Right cardiac atrium (tissue), 5 donors: ENCODE data around the gene GSK3B. TPM values are rescaled to one million over a fixed set of nuclear protein-coding genes. Genes with fewer than 3 reads are reported as not detected.
"Not testable (repeated sequence)": the region's sequence is repeated elsewhere in the genome, so short reads cannot be mapped to it uniquely, and the experiment has no call there.

ENCODE experiments used
- ATAC-seq, 2 donors: fragments of 200-7000 bp; cut with Tn5 transposase; one replicate each; pipeline versions ENCODE4 v1.8.0 to v1.9.1; 2020; ENCODE audit warnings: moderate library complexity in 2 of 2, mild to moderate bottlenecking in 1 of 2
- DNase-seq, 3 donors: peaks; one replicate each; pipeline ENCODE4 v3.0.0-alpha.2; 2020
- H3K27ac ChIP-seq: one replicate; pipeline ENCODE4 v1.5.1; 2013; ENCODE audit warnings: mild to moderate bottlenecking, low read length, control low read depth, moderate library complexity
- H3K27me3 ChIP-seq: one replicate; pipeline ENCODE4 v1.6.1; 2013; ENCODE audit not compliant: control insufficient read depth, insufficient read depth
- H3K4me1 ChIP-seq: one replicate; pipeline ENCODE4 v1.6.1; 2013; ENCODE audit warnings: low read length; ENCODE audit not compliant: control insufficient read depth, insufficient read depth
- H3K4me3 ChIP-seq: one replicate; pipeline ENCODE4 v1.5.1; 2013; ENCODE audit warnings: low read length, control low read depth
- H3K9me3 ChIP-seq: one replicate; pipeline ENCODE4 v1.6.1; 2013; ENCODE audit warnings: low read length; ENCODE audit not compliant: control insufficient read depth
- WGBS: extraction: QIAGEN DNeasy Blood & Tissue Kit; methylation state at CpG from one replicate; pipeline ENCODE4 v1.1.7; 2013; 5-methylcytosine and 5-hydroxymethylcytosine counted together
- intact Hi-C, 4 donors: fragments of 100-400 bp; cut with DNase I; formaldehyde crosslinking; loops; one replicate each; pipeline versions ENCODE4 v1.11.0 to v1.14.0; 2022 to 2023
- polyA plus RNA-seq: library from polyadenylated mRNA; stranded (reverse); fragments of 200-250 nt; gene quantifications from one replicate; pipeline ENCODE4 v1.2.3, GENCODE V29; 2013
- total RNA-seq, 4 donors: library from RNA; stranded (reverse); fragmentation: NEBNext Ultra II Directional; extraction: Animal tissue kit (Norgen Biotek cat#: 25700); gene quantifications; one replicate each; pipeline ENCODE4 v1.2.1, GENCODE V29; 2021
- donor health status: healthy with polysubstance abuse.
- donor health status: DM: no; HTN: yes; CAD: no.
- donor health status: DM: no; HTN: no; CAD: no.
- donor health status: DM: no; HTN: yes; CAD: no; lungs with severe emphysema.
- donor health status: DM: yes; HTN: yes; CAD: no.

Gene GSK3B
- total and polyA plus RNA-seq, 5 donors, result 11.4 to 44.6 (median 39.8) TPM

- WGBS, result 95% methylated on average over 3 of the region's 3 CpGs
- ATAC-seq (no peak), DNase-seq (no peak)
- Histone ChIP-seq H3K4me1 (peaks cover 7% of the 10 kb centered on the region), H3K27me3 (no peaks in the 10 kb centered on the region), H3K9me3 (no peaks in the 10 kb centered on the region), H3K27ac (no peak overlapping the region), H3K4me3 (no peak overlapping the region)
- intact Hi-C loops, result no loop called here
Observed at GRCh38 chr3:120072867-120073525, 21.3 kb downstream of the GSK3B start.

- Histone ChIP-seq H3K4me3 (no peak overlapping the region), H3K4me1 (peaks cover 7% of the 10 kb centered on the region), H3K27ac (no peak overlapping the region), H3K27me3 (no peaks in the 10 kb centered on the region), H3K9me3 (no peaks in the 10 kb centered on the region)
- DNase-seq (no peak), ATAC-seq (no peak)
- intact Hi-C loops, result no loop called here
- 89% methylated on average over 6 of the region's 6 CpGs for WGBS
Observed at GRCh38 chr3:120071259-120071658, 23.0 kb downstream of the GSK3B start.

GRCh38 chr3:120070263-120070981, 23.8 kb downstream of the GSK3B start:
- ATAC-seq (no peak), DNase-seq (no peak)
- no peaks in the 10 kb centered on the region for H3K27me3 ChIP-seq
- peaks cover 7% of the 10 kb centered on the region for H3K4me1 ChIP-seq
- no peak overlapping the region for H3K27ac ChIP-seq
- no peak overlapping the region for H3K4me3 ChIP-seq
- 84% methylated on average over 4 of the region's 4 CpGs for WGBS
- intact Hi-C loops, result no loop called here
- no peaks in the 10 kb centered on the region for H3K9me3 ChIP-seq

GRCh38 chr3:120067083-120067482, 27.2 kb downstream of the GSK3B start:
- no peak overlapping the region for H3K4me3 ChIP-seq
- WGBS, result 86% methylated on average over 3 of the region's 3 CpGs
- ATAC-seq (no peak), DNase-seq (no peak)
- peaks cover 7% of the 10 kb centered on the region for H3K4me1 ChIP-seq
- intact Hi-C loops, result no loop called here
- no peaks in the 10 kb centered on the region for H3K9me3 ChIP-seq
- H3K27ac ChIP-seq, result no peak overlapping the region
- H3K27me3 ChIP-seq, result no peaks in the 10 kb centered on the region

GRCh38 chr3:120066634-120067033, 27.6 kb downstream of the GSK3B start:
- intact Hi-C loops, result no loop called here
- WGBS, result 95% methylated on average over 4 of the region's 4 CpGs
- DNase-seq (no peak), ATAC-seq (no peak)
- H3K27ac ChIP-seq, result no peak overlapping the region
- H3K27me3 ChIP-seq, result no peaks in the 10 kb centered on the region
- no peaks in the 10 kb centered on the region for H3K9me3 ChIP-seq
- peaks cover 7% of the 10 kb centered on the region for H3K4me1 ChIP-seq
- no peak overlapping the region for H3K4me3 ChIP-seq

GRCh38 chr3:120064641-120065040, 29.6 kb downstream of the GSK3B start:
- ATAC-seq (no peak), DNase-seq (no peak)
- Histone ChIP-seq H3K27ac (no peak overlapping the region), H3K9me3 (no peaks in the 10 kb centered on the region), H3K4me3 (no peak overlapping the region), H3K27me3 (no peaks in the 10 kb centered on the region), H3K4me1 (no peaks in the 10 kb centered on the region)
- intact Hi-C loops, result no loop called here
- 67% methylated on average over 2 of the region's 2 CpGs for WGBS

- intact Hi-C loops, result no loop called here
Observed at GRCh38 chr3:120062474-120062873, 31.8 kb downstream of the GSK3B start.

GRCh38 chr3:120059081-120059864, 35.0 kb downstream of the GSK3B start:
- Histone ChIP-seq H3K9me3 (no peaks in the 10 kb centered on the region), H3K4me1 (no peaks in the 10 kb centered on the region), H3K4me3 (no peak overlapping the region), H3K27ac (no peak overlapping the region), H3K27me3 (no peaks in the 10 kb centered on the region)
- 68% methylated on average over 3 of the region's 3 CpGs for WGBS
- intact Hi-C loops, result no loop called here
- ATAC-seq (no peak), DNase-seq (no peak)

More at GRCh38 chr3:120062474-120062873, 31.8 kb downstream of the GSK3B start:
- Histone ChIP-seq H3K4me3 (no peak overlapping the region), H3K4me1 (no peaks in the 10 kb centered on the region), H3K27ac (no peak overlapping the region), H3K27me3 (no peaks in the 10 kb centered on the region), H3K9me3 (no peaks in the 10 kb centered on the region)
- 85% methylated on average over 4 of the region's 4 CpGs for WGBS
- DNase-seq, result no peak
- no peak for ATAC-seq

GRCh38 chr3:120057626-120058025, 36.6 kb downstream of the GSK3B start:
- Histone ChIP-seq H3K9me3 (no peaks in the 10 kb centered on the region), H3K27ac (no peak overlapping the region), H3K4me1 (peaks cover 3% of the 10 kb centered on the region), H3K4me3 (no peak overlapping the region), H3K27me3 (no peaks in the 10 kb centered on the region)
- ATAC-seq (no peak), DNase-seq (no peak)
- intact Hi-C loops, result no loop called here
- 87% methylated on average over 1 of the region's 1 CpG for WGBS

- ATAC-seq, result no peak
- Histone ChIP-seq H3K27me3 (no peaks in the 10 kb centered on the region), H3K9me3 (no peaks in the 10 kb centered on the region), H3K27ac (no peak overlapping the region), H3K4me3 (no peak overlapping the region), H3K4me1 (peaks cover 3% of the 10 kb centered on the region)
- 96% methylated on average over 7 of the region's 7 CpGs for WGBS
- intact Hi-C loops, result no loop called here
- DNase-seq, result no peak
Observed at GRCh38 chr3:120057029-120057428, 37.2 kb downstream of the GSK3B start.

GRCh38 chr3:120053647-120054046, 40.6 kb downstream of the GSK3B start:
- ATAC-seq, H3K4me3 ChIP-seq, H3K27me3 ChIP-seq, H3K4me1 ChIP-seq, H3K9me3 ChIP-seq, DNase-seq, intact Hi-C loops, H3K27ac ChIP-seq: not testable (repeated sequence)
- 78% methylated on average over 7 of the region's 7 CpGs for WGBS
